GM19468 (cell line): ENCODE data around the gene PTPRN2.
"Not testable (repeated sequence)": the region's sequence is repeated elsewhere in the genome, so short reads cannot be mapped to it uniquely, and the experiment has no call there.

ENCODE experiments used
- ATAC-seq: cut with Tn5 transposase; IDR thresholded peaks from one replicate; pipeline ENCODE4 v1.9.1; 2021; ENCODE audit warnings: mild to moderate bottlenecking, moderate library complexity, moderate number of reproducible peaks; ENCODE audit not compliant: unreplicated experiment; ENCODE audit errors: extremely low read depth

PTPRN2 gene

DNA sequence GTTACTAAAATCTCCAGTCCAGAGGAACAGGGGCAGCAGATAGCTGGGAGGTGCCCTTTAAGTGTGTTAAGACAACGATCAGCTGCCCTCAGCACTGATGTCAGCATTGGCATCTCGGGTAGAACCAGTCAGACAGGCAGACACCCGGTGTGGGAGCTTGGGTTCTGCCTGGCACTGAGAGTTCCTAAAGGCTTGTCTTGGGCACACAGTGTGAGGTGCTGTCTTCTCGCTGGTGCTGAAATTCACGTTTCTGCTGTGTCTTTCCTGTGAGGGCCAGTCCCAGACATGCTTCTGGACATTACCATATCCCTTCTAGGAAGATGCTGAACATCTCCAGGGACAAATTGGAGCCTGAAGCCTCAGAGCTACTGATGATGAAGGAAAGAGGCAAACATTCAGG is 1094.6 kb downstream of the PTPRN2 start:
- ATAC-seq, result no peak

DNA sequence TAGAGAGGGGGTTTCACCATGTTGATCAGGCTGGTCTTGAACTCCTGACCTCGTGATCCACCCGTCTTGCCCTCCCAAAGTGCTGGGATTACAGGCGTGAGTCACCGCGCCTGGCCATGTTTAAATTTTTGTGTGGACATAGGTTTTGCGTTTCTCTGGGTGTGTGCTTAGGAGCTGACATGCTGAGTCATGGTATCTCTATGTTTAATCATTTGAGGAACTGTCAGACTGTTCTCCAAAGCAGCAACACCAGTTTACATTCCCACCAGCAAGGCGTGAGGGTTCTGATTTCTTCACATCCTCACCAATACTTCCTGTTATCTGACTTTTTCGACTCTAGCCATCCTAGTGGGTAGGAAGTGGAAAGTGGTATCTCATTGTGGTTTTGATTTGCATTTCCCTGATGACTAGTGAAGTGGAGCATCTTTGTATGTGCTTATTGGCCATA is 1097.1 kb downstream of the PTPRN2 start:
- no peak for ATAC-seq

DNA sequence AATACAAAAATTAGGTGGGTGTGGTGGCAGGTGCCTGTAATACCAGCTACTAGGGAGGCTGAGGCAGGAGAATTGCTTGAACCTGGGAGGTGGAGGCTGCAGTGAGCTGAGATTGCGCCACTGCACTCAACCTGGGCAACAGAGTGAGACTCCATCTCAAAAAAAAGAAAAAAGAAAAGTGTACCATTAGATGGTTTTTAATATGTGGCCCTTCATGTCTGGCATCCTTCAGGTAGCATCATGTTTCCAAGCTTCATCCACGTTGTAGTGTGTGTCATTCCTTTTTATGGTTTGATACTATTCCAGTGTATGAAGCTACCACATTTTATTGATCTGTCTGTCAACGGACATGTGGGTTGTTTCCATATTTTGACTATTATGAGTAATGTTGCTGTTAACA is 1097.8 kb downstream of the PTPRN2 start:
- ATAC-seq, result not testable (repeated sequence)
